Duodenal mucosa (tissue), 2 donors: ENCODE data around the gene KIAA0825.
A peak's percentile ranks its signal among the peaks of the same experiment; 100 is the strongest.

Experiments
- H3K27ac ChIP-seq: one replicate; pipeline ENCODE4 v1.7.0; 2013; ENCODE audit warnings: low read depth, low read length
- H3K27me3 ChIP-seq, 2 donors: one replicate each; pipeline ENCODE4 v1.7.0; 2013; ENCODE audit warnings: low read length in 2 of 2, control low read depth in 1 of 2; ENCODE audit not compliant: insufficient read depth in 2 of 2, control insufficient read depth in 1 of 2
- H3K36me3 ChIP-seq, 2 donors: one replicate each; pipeline ENCODE4 v1.7.0; 2013; ENCODE audit warnings: low read length in 2 of 2, control low read depth in 1 of 2; ENCODE audit not compliant: insufficient read depth in 2 of 2, control insufficient read depth in 1 of 2
- H3K4me1 ChIP-seq, 2 donors: one replicate each; pipeline ENCODE4 v1.7.0; 2013; ENCODE audit warnings: low read length in 2 of 2, control low read depth in 1 of 2; ENCODE audit not compliant: insufficient read depth in 2 of 2, control insufficient read depth in 1 of 2
- H3K4me3 ChIP-seq, 2 donors: one replicate each; pipeline ENCODE4 v1.7.0; 2013; ENCODE audit warnings: low read length in 2 of 2, low read depth in 1 of 2
- H3K9ac ChIP-seq, 2 donors: one replicate each; pipeline ENCODE4 v1.7.0; 2013; ENCODE audit warnings: low read length in 2 of 2, low read depth in 1 of 2
- H3K9me3 ChIP-seq, 2 donors: one replicate each; pipeline ENCODE4 v1.7.0; 2013; ENCODE audit warnings: low read length in 2 of 2, control low read depth in 1 of 2; ENCODE audit not compliant: control insufficient read depth in 1 of 2

KIAA0825 gene

GRCh38 chr5:94627191-94627590 lies 8.8 kb upstream of the KIAA0825 start:
- Histone ChIP-seq H3K27me3 (no peaks in the 10 kb centered on the region), H3K4me3 (no peak overlapping the region), H3K27ac (no peak overlapping the region), H3K36me3 (peaks cover 7 to 17% of the 10 kb centered on the region in 2 donors), H3K4me1 (no peaks in the 10 kb centered on the region), H3K9me3 (no peaks in the 10 kb centered on the region), H3K9ac (no peak overlapping the region)

GRCh38 chr5:94623877-94624276 lies 5.5 kb upstream of the KIAA0825 start:
- Histone ChIP-seq H3K27ac (no peak overlapping the region), H3K4me1 (peaks cover 3 to 9% of the 10 kb centered on the region in 2 donors), H3K36me3 (no peaks in the 10 kb centered on the region), H3K4me3 (no peak overlapping the region), H3K9ac (no peak overlapping the region), H3K9me3 (no peaks in the 10 kb centered on the region), H3K27me3 (no peaks in the 10 kb centered on the region)

- H3K9me3 ChIP-seq, result no peaks in the 10 kb centered on the region
- no peak overlapping the region for H3K9ac ChIP-seq
- no peaks in the 10 kb centered on the region for H3K36me3 ChIP-seq
- no peak overlapping the region for H3K4me3 ChIP-seq
- no peaks in the 10 kb centered on the region for H3K27me3 ChIP-seq
- H3K4me1 ChIP-seq, result peaks cover 3 to 9% of the 10 kb centered on the region in 2 donors
- H3K27ac ChIP-seq, result no peak overlapping the region
These were observed 4.6 kb upstream of the KIAA0825 start for GRCh38 chr5:94623011-94623410.

GRCh38 chr5:94621763-94622162 lies 3.4 kb upstream of the KIAA0825 start:
- H3K27me3 ChIP-seq, result no peaks in the 10 kb centered on the region
- no peaks in the 10 kb centered on the region for H3K9me3 ChIP-seq
- H3K9ac ChIP-seq, result no peak overlapping the region
- H3K36me3 ChIP-seq, result no peaks in the 10 kb centered on the region
- no peak overlapping the region for H3K27ac ChIP-seq
- H3K4me1 ChIP-seq, result peaks cover 7 to 16% of the 10 kb centered on the region in 2 donors
- no peak overlapping the region for H3K4me3 ChIP-seq

- H3K4me3 ChIP-seq, result no peak overlapping the region
- no peak overlapping the region for H3K27ac ChIP-seq
- H3K4me1 ChIP-seq, result peaks cover 7 to 16% of the 10 kb centered on the region in 2 donors
- no peaks in the 10 kb centered on the region for H3K27me3 ChIP-seq
- H3K9me3 ChIP-seq, result no peaks in the 10 kb centered on the region
- H3K36me3 ChIP-seq, result no peaks in the 10 kb centered on the region
- H3K9ac ChIP-seq, result no peak overlapping the region
These were observed 1.9 kb upstream of the KIAA0825 start for GRCh38 chr5:94620256-94620655.

GRCh38 chr5:94618029-94618492 lies 343 bp downstream of the KIAA0825 start:
- Histone ChIP-seq H3K27ac (peak overlapping the region; percentile 86), H3K9ac (peak overlapping the region; percentile 71 to 79), H3K36me3 (no peaks in the 10 kb centered on the region)

GRCh38 chr5:94615862-94616261 lies 2.5 kb downstream of the KIAA0825 start:
- no peaks in the 10 kb centered on the region for H3K36me3 ChIP-seq
- no peaks in the 10 kb centered on the region for H3K9me3 ChIP-seq
- no peak overlapping the region for H3K4me3 ChIP-seq
- H3K9ac ChIP-seq, result no peak overlapping the region
- no peaks in the 10 kb centered on the region for H3K27me3 ChIP-seq
- peaks cover 4 to 16% of the 10 kb centered on the region in 2 donors for H3K4me1 ChIP-seq
- no peak overlapping the region for H3K27ac ChIP-seq

More at GRCh38 chr5:94618029-94618492, 343 bp downstream of the KIAA0825 start:
- no peaks in the 10 kb centered on the region for H3K27me3 ChIP-seq
- H3K4me3 ChIP-seq, result peak overlapping the region; percentile 95 to 96
- H3K9me3 ChIP-seq, result no peaks in the 10 kb centered on the region
- H3K4me1 ChIP-seq, result peaks cover 7 to 16% of the 10 kb centered on the region in 2 donors

- Histone ChIP-seq H3K4me1 (peaks cover 4 to 9% of the 10 kb centered on the region in 2 donors), H3K36me3 (no peaks in the 10 kb centered on the region), H3K9ac (no peak overlapping the region), H3K4me3 (no peak overlapping the region), H3K9me3 (no peaks in the 10 kb centered on the region), H3K27ac (no peak overlapping the region), H3K27me3 (no peaks in the 10 kb centered on the region)
These were observed 4.1 kb downstream of the KIAA0825 start for GRCh38 chr5:94614156-94614805.

GRCh38 chr5:94613583-94613982 lies 4.8 kb downstream of the KIAA0825 start:
- Histone ChIP-seq H3K9me3 (no peaks in the 10 kb centered on the region), H3K9ac (no peak overlapping the region), H3K36me3 (no peaks in the 10 kb centered on the region), H3K27ac (no peak overlapping the region), H3K27me3 (no peaks in the 10 kb centered on the region), H3K4me1 (peaks cover 4 to 7% of the 10 kb centered on the region in 2 donors), H3K4me3 (no peak overlapping the region)

GRCh38 chr5:94595281-94595840 lies 23.0 kb downstream of the KIAA0825 start:
- no peak overlapping the region for H3K4me3 ChIP-seq
- H3K36me3 ChIP-seq, result no peaks in the 10 kb centered on the region
- H3K4me1 ChIP-seq, result no peaks in the 10 kb centered on the region
- no peaks in the 10 kb centered on the region for H3K27me3 ChIP-seq
- H3K9ac ChIP-seq, result no peak overlapping the region
- peaks cover 0 to 2% of the 10 kb centered on the region in 2 donors for H3K9me3 ChIP-seq
- no peak overlapping the region for H3K27ac ChIP-seq
